Right renal pelvis (tissue), 4 donors: Measurements from ENCODE around the gene MAP3K7. TPM values are rescaled to one million over a fixed set of nuclear protein-coding genes. Genes with fewer than 3 reads are reported as not detected.
"Not testable (repeated sequence)": the region's sequence is repeated elsewhere in the genome, so short reads cannot be mapped to it uniquely, and the experiment has no call there.

Source experiments
- DNase-seq, 4 donors: peaks; one replicate each; pipeline ENCODE4 v3.0.0-alpha.2; 2013; ENCODE audit warnings: low read depth in 4 of 4, low spot score in 3 of 4, missing footprints in 1 of 4
- polyA plus RNA-seq, 4 donors: library from polyadenylated mRNA; unstranded; fragments of 120-200 nt; gene quantifications; one replicate each; pipeline ENCODE4 v1.2.1, GENCODE V29; 2013; ENCODE audit not compliant: insufficient read length in 4 of 4

Gene MAP3K7
- polyA plus RNA-seq, 4 donors, result 47.2 to 58.9 (median 56.8) TPM

DNA sequence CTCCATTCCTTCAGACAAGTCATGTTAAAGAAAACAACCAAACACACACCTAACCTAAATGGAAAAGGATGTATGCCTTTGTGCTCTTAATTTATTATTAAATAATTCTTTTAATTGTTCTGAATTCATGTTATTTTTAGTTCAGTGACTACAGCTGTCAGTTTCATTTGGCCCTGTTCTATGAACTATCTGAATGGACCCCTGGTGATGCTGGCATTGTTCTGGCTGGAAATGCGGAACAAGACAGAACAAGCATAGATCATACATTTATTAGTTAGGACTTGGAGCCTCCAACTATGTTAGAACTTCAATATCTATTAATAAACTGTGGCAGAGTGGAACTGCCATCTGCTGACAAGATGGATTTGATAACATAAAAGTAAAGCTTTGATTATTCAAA lies 5.7 kb downstream of the MAP3K7 start:
- no peak for DNase-seq

DNA sequence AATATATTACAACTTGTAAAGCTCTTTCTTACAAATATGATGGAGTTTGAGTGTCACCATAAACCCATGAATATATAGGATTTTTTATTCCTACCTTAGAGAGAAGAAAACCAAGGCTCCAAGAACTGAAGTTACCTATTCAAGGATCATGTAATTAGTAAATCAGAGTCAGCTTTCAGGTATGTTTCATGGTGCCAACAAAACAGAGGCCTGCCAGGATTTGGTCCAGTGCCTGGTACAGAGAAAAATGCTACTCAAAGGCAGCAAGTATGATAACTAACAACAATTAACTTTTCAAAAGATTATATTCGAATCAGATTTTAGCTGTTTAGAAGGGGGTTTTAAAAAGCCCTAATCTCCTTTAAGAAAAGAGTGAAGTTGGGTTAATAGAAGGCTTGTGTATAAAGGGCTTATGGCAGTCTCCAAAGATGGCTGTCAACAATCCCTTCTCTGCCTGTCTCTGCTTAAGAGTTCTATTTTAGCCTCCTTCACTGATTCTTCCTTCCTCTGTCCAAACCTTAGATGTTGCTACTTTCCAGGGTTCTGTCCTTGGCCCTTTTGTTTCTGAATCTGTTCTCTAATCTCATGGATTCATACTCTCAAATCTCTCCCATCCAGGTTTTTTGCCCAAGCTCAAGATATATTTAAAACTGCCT lies 7.8 kb downstream of the MAP3K7 start:
- no peak for DNase-seq

DNA sequence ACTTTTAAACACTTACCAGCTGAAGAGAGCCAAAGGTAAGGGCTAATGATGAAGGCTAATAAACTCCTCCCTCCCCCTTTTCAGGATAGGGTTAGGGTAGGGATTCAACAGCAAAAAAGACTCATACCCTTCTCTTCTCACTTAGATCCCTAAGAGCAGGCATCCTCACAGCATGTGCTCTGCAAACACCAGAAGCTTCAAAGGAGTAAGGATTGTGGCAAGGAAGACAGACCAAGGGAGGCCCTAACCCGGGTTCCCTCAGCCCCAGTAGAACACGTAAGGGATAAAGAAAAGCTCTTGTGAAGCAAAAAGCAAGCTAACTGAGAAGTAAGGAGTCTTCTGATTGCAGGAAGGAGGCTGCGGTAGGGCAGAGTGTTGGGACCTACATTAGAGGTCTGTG lies 11.6 kb downstream of the MAP3K7 start:
- no peak for DNase-seq

DNA sequence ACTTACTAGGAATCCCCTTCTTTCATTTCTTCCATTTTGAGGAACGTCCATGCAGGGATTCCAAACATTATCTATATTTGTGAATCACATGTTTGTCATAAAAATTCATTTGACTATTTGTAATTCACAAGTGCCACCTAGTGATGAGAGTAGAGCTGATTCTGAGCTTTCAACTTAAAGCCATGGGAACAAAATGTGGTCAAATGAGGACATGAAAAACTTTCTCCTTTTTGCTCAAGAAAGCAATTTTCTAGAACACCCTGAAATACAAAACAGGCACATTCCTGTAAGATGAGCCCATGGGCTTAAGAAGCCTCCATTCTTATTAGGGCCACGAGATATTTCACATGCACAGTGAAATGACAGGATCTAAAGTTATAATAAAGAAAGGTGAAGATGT lies 12.3 kb downstream of the MAP3K7 start:
- no peak for DNase-seq

DNA sequence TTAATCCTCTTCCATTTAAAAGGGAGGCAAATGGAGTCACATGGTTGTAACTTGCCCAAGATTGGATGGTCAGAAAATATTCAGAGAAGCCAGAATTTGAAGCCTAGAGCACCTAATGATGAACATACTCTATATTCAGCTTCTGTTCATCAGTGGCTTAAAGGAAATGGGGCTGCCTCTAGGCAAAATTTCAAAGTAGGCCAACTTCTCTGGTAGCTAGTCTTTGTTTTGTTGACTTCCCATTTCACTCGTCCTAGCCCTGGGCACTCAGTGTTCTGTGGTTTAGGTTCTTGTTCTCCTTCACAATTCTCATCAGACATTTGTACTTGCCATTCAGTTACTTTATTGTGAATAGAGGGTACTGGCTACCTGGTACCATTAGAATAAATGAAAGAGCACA lies 13.2 kb downstream of the MAP3K7 start:
- no peak for DNase-seq

DNA sequence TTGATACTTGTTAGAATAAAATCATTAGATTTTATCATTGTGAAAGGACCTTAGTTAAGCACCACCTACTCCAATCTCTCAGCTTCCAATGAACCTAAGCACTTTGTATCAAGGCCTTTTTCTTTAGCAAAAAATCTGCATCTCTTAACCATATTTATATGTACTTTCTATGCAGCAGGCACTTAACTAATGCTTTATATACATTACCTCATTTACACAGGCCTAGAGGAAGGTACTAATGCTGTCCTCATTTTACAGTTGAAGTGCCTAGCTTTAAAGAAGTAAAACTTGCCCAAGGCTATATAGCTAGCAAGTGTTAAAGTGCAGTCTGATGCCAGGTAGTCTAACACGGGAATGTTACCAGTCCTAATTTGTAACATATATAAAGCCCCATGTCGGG lies 14.0 kb downstream of the MAP3K7 start:
- no peak for DNase-seq

DNA sequence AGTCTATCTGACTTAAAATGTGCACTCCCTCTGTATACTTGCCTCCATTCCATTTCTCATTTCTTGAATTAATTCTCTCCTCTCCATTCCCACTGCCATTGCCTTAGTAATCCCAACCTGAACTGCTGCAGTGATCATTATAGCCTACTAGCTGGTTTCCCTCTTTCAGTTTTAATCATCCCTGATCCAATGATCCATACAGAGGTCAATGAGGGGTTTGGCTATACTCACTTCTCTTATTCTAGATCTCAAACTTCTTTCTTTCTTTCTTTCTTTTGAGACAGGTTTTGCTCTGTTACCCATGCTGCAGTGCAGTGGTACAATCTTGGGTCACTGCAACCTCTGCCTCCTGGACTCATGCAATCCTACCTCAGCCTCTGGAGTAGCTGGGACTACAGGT lies 17.6 kb downstream of the MAP3K7 start:
- DNase-seq, result no peak

DNA sequence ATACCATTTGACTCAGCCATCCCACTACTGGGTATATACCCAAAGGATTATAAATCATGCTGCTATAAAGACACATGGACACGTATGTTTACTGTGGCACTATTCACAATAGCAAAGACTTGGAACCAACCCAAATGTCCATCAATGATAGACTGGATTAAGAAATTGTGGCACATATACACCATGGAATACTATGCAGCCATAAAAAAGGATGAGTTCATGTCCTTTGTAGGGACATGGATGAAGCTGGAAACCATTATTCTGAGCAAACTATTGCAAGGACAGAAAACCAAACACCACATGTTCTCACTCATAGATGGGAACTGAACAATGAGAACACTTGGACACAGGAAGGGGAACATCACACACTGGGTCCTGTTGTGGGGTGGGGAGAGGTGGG lies 19.2 kb downstream of the MAP3K7 start:
- DNase-seq, result not testable (repeated sequence)

DNA sequence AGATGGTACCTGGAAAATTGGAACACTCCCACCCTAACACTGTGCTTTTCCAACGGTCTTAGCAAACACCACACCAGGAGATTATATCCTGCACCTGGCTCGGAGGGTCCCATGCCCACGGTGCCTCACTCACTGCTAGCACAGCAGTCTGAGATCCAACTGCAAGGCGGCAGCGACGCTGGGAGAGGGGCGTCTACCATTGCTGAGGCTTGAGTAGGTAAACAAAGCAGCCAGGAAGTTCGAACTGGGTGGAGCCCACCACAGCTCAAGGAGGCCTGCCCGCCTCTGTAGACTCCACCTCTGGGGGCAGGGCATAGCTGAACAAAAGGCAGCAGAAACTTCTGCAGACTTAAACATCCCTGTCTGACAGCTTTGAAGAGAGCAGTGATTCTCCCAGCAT lies 24.5 kb downstream of the MAP3K7 start:
- DNase-seq, result not testable (repeated sequence)

DNA sequence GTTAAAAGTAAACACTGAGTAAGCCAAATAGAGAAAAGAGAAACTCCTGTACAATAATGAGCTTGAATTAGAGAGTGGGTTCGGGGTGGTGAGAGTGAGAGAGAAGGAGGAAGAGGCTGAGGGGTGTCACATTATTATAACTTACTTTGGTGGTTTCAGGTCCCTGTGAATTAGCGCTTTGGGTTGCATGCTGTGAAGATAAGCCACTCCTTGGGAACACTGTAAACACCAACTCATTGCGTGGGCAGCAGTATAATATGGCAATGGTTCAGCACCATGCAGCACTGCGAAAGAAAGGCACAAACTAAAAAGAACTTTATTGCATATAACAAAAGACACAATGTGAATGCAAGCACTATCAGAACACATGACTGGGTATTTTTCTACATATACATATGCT lies 26.9 kb downstream of the MAP3K7 start:
- DNase-seq, result no peak

DNA sequence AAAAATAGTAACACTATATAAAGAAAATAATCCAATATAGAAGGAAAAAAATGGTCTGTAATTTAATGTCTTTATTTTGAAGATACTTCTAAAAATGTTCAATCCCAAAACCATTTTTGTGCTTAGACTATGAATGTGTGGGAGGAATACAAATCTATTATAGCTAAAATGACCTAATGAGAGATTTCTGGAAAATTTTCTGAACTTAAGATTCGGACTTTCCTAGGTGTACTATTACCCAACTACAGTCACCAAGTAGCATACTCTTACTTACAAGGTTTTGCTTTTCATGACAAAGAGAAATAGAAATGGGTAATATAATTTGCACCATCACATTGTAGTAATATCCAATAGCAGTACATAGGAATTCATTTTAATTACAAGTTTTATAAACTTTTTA lies 29.9 kb downstream of the MAP3K7 start:
- DNase-seq, result no peak

DNA sequence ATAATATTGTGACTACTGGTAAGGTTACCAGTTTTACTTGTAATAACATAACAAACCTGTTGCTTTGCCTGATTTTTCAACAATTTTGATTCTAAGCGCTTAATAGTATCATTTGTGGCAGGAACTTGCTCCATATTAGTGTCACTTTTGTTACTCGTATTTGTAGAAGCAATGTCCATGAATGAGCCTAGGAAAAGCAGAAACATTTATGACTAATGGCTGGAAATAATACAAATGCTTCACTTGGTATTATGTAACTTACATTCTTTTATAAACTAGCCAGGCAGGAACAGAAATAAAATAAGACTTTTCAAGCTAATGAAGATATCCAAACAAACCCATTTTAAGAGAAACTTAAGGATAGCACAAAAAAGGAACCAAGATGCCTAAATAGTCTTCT lies 38.9 kb downstream of the MAP3K7 start:
- no peak for DNase-seq

DNA sequence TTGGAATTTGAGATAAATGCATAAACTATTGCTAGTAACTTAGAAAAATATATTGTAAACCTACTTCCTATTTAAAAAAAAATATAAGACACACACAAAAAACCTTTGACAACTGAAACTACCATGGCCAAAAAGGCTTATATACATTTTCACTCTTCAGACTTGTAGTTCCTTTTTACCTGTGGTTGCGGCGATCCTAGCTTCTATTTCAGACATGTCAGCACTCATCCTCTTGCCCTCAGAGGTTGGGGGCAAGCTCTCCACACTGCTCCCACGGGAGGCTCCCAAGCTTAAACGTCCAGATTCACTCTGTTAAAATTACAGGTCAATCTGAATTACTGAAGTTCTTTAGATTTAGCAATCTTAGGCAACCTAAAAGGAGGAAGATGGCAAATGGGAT lies 39.8 kb downstream of the MAP3K7 start:
- no peak for DNase-seq

DNA sequence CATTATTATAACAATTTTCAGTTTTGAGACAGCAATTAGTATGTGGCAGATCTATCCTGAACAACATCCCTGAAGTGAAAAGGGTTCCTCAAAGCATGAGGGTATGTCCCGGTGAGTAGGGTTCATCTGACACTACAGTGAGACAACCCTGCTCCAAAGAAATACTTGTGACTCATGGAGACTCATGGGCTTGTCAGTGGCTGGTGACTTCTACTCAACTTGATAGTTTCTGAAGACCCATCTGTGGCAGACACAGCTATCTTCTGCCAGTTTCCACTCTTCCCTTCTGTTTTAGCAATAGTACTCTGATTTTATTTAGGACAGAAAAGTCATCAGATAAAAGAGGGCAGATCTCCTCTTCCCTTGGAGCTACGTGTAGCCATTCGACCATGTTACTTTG lies 41.4 kb downstream of the MAP3K7 start:
- DNase-seq, result no peak

DNA sequence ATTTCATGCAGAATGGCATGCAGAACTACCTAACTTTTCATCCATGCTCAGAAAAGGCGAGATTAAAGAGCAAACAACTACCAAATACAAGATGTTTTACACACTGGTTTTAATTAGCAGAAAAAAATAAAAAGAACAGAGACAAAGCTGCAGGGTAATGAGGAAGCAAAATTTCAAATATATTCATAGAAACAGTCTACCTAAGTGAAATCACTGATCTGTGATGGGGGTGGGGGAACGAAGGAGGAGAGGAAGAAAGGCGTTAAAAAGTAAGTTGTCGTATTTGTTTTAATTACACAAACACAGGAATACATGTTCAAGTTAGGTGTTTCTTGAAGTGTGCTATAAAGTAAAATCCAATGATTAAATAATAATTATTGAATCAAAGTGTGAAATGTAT lies 42.1 kb downstream of the MAP3K7 start:
- DNase-seq, result no peak

DNA sequence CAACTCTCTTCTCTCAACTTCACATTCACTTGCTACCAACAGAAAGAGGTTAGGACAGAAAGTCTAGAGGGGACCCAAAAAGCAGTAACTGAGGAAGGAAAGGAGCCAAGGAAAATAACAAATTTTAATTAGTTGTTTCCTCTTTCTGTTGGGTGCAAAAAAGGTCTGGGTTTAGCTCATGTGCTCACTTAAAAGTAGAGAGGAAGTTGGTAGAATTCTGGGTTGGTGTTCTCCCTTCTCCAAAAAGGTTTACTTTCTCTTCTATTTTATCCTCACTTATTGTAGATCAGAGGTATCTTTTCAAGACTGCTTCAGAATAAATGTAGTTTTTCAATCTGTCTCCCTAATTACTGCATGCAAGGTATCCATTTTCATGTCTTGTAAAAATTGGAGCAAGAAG lies 42.8 kb downstream of the MAP3K7 start:
- DNase-seq, result no peak

DNA sequence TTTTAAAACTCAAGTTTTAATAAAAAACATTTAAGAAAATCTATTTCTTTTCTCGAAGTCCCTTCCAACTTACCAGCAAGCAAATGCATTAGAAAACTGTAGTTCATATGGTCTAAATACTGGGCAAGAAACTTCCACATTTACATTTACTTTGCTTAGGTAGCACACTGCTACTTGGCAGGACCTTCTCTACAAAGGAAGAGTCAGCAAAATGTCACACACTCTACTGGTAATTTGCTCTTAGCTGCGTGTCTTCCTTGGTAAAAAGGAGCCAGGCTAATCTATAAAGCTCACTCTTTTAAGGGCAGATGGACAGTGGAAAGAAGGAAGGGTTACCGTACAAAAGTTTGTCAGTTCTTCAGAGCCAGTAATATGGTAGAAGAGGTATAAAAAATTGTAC lies 45.7 kb downstream of the MAP3K7 start:
- no peak for DNase-seq

DNA sequence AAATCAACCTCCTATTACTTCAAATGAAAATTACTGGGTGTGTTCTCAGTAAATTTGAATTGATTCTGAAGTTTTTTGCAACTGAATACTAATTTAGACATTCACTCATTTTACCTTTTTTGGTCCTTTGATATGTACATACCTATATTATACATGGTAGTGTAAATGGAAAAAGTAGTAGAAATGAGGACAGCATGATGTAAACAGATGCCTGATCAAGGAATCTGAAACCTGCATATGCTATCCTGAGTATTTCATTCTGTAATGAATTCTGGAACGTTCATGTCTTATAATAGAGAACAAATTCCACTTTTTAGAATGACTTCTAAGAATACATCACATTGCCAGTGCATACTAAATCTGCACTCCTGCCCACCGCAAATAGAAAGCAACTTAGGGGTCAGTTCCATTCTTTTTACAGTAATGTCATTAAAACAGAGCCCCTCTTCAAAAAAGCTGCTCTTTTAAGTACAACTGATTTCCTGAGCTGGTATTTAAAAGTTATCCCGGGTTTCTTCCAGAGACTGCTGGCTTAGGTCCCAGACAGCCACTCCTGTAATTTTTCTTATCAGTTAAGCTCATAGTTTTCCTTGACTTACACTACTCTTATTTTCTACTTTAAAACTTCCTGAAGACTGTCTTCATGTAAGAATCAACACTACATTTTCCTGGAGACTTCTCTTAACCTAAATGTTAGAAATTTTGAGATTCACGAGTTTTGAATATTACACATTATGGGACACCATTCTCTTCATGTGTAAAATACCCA lies 48.4 kb downstream of the MAP3K7 start:
- no peak for DNase-seq

DNA sequence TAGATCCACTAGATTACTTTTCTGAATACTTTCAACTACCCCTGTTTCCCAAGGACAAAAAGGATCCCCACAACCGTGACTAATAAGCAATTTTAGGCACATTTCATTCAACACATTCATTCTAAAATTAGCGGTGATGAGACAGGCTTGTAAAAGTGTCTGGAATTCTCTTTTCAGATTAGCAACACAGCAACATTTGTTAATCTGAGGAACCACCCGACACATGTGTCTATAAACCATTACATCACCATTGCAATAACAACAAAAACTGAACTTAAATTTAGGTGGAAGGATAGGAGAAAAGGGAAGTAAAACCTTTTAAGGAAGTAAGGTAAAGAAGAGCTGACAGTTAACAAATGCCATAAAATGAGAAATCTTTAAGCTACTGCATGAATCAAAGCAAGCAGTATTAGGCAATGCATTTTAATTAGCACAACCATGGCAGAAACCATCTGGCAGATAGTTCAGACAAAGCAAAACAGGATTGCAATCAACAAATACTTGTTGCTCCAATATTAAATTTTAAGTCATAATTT lies 49.1 kb downstream of the MAP3K7 start:
- DNase-seq, result no peak

DNA sequence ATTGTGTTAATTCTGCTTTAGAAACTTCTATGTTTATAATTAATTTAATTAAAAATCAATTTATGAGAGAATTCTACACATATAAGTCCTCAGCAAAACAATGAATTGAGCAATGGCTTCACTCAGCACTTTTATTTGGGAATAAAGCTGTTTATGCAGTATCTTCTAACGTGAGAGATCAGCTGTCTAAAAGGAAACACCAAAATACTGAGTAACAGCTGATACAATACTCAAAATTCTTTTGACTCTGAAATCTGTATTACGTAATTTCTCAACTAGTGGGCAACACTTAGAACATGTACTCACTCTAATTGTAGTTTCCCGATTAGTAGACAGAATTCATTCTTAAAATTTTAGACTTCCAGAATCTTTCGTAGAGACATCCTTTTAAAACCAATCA lies 49.8 kb downstream of the MAP3K7 start:
- DNase-seq, result no peak

DNA sequence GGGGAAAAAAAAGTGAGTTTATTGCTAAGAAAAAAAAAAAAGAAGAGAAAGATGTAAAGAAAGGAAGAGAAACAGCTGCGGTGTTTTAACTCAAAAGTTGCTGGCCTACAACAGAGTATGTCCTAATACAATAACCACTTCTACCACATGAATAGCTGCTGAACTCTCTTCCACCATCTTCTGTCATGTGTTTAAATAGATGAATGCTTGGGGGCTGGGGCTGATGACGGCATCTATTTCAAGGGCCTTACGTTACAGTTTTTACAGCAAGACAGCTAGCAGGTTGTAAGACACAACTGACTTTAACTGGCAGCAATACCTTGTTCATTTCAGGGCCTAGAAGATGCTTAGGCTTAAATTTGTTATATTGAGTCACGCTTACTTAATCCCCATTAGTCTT lies 50.4 kb downstream of the MAP3K7 start:
- no peak for DNase-seq

DNA sequence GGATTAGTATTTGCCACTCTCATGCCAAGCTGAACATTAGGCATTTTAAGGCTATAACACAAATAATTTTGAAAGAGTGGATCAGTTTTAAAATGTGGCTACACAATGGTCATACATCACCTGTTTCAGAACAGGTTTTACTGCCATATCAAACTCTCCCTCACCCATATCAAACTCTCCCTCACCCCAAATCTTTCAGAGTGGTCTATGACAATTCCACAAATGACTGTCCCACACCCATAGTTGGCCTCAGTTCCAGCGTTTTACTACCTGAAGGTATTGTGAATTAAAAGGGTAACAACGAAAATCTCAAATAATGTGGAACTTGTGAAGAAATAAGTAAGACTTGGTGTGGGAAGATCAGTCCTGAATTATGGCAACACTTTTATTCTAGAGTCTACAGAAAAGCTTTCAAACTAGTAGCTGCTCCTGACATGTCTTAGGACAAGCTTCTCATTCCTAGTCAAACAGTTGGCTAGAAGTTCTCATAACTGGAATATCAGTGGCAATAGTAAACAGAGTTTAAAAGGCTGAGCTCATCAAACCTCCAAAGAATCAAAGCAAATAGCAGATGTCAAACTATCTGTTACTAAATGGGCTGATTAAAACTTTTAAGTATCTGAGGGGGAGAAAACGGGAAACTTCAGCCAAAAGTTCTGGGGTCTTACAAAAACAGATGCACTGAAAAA lies 52.4 kb downstream of the MAP3K7 start:
- DNase-seq, result no peak
